ENCODE results near the gene COL27A1. TPM values are rescaled to one million over a fixed set of nuclear protein-coding genes. Genes with fewer than 3 reads are reported as not detected.

The COL27A1 gene
- polyA plus RNA-seq, 1 donor (not counting 4 experiments of a cell fraction or from before 2014, with no cell fraction given): 14.0 TPM

- H2AFZ ChIP-seq (ENCODE audit: control insufficient read depth, low read length): no peak overlapping the region
- FAIRE-seq: no peak
- H3K79me2 ChIP-seq (ENCODE audit: control insufficient read depth, insufficient read depth, low read length): no peaks in the 10 kb centered on the region
- no peak overlapping the region for H3K4me2 ChIP-seq (ENCODE audit: control insufficient read depth, extremely low read depth, insufficient read depth, low read depth, low read length)
- DNase-seq (ENCODE audit: low read depth, low spot score): no peak
- H3K27ac ChIP-seq (ENCODE audit: control insufficient read depth, insufficient read depth, low read length): no peak overlapping the region
- dilution Hi-C loops (cut with MboI; ENCODE audit: extremely low pct_ligation_motif_present, low sequenced_read_pairs): no loop called here
- H3K4me3 ChIP-seq (ENCODE audit: control insufficient read depth in 2 of 3, extremely low read depth in 1 of 3, insufficient read depth in 2 of 3, low read depth in 1 of 3, low read length in 3 of 3): no peak overlapping the region
- no peaks in the 10 kb centered on the region for H3K9me3 ChIP-seq (ENCODE audit: control insufficient read depth, low read depth, low read length)
- no peaks in the 10 kb centered on the region for H3K9me1 ChIP-seq (ENCODE audit: control insufficient read depth, extremely low read depth, insufficient read depth, low read length)
- H3K4me1 ChIP-seq (ENCODE audit: control insufficient read depth, extremely low read depth, insufficient read depth, low read length): no peaks in the 10 kb centered on the region
- no peak overlapping the region for H3K9ac ChIP-seq (ENCODE audit: control insufficient read depth, extremely low read depth, insufficient read depth, low read length)
- peaks cover 7 to 16% of the 10 kb centered on the region in 2 experiments for H3K36me3 ChIP-seq (ENCODE audit: control insufficient read depth in 2 of 2, extremely low read depth in 1 of 2, insufficient read depth in 2 of 2, low read length in 2 of 2)
- H3K27me3 ChIP-seq (ENCODE audit: control insufficient read depth, extremely low read depth, insufficient read depth, low read length): no peaks in the 10 kb centered on the region
- no peaks in the 10 kb centered on the region for H4K20me1 ChIP-seq (ENCODE audit: control insufficient read depth, extremely low read depth, insufficient read depth, low read length)
- TF ChIP-seq CTCF (optimal IDR thresholded peaks at IDR 0.05 in 1 of 3, IDR thresholded peaks at IDR 0.05 in 1 of 3, conservative IDR thresholded peaks at IDR 0.05 in 1 of 3; ENCODE audit: extremely low read depth in 1 of 3, insufficient read depth in 2 of 3, low read length in 3 of 3) (no peak), EZH2 (IDR thresholded peaks at IDR 0.05; ENCODE audit: low read length) (no peak)
Measured at GRCh38 chr9:114236391-114237138, 81.2 kb downstream of the COL27A1 start.

GRCh38 chr9:114237247-114237646 is 81.9 kb downstream of the COL27A1 start:
- no peak for TF ChIP-seq CTCF (optimal IDR thresholded peaks at IDR 0.05 in 1 of 3, IDR thresholded peaks at IDR 0.05 in 1 of 3, conservative IDR thresholded peaks at IDR 0.05 in 1 of 3; ENCODE audit: extremely low read depth in 1 of 3, insufficient read depth in 2 of 3, low read length in 3 of 3)
- no peak for TF ChIP-seq EZH2 (IDR thresholded peaks at IDR 0.05; ENCODE audit: low read length)
- H3K79me2 ChIP-seq (ENCODE audit: control insufficient read depth, insufficient read depth, low read length): no peaks in the 10 kb centered on the region
- dilution Hi-C loops (cut with MboI; ENCODE audit: extremely low pct_ligation_motif_present, low sequenced_read_pairs): no loop called here
- H2AFZ ChIP-seq (ENCODE audit: control insufficient read depth, low read length): no peak overlapping the region
- no peaks in the 10 kb centered on the region for H3K27me3 ChIP-seq (ENCODE audit: control insufficient read depth, extremely low read depth, insufficient read depth, low read length)
- H3K9me1 ChIP-seq (ENCODE audit: control insufficient read depth, extremely low read depth, insufficient read depth, low read length): no peaks in the 10 kb centered on the region
- no peak overlapping the region for H3K9ac ChIP-seq (ENCODE audit: control insufficient read depth, extremely low read depth, insufficient read depth, low read length)
- no peaks in the 10 kb centered on the region for H4K20me1 ChIP-seq (ENCODE audit: control insufficient read depth, extremely low read depth, insufficient read depth, low read length)
- H3K4me1 ChIP-seq (ENCODE audit: control insufficient read depth, extremely low read depth, insufficient read depth, low read length): no peaks in the 10 kb centered on the region
- H3K4me2 ChIP-seq (ENCODE audit: control insufficient read depth, extremely low read depth, insufficient read depth, low read depth, low read length): no peak overlapping the region
- DNase-seq (ENCODE audit: low read depth, low spot score): no peak
- H3K36me3 ChIP-seq (ENCODE audit: control insufficient read depth in 2 of 2, extremely low read depth in 1 of 2, insufficient read depth in 2 of 2, low read length in 2 of 2): peaks cover 9 to 20% of the 10 kb centered on the region in 2 experiments
- no peaks in the 10 kb centered on the region for H3K9me3 ChIP-seq (ENCODE audit: control insufficient read depth, low read depth, low read length)
- H3K27ac ChIP-seq (ENCODE audit: control insufficient read depth, insufficient read depth, low read length): no peak overlapping the region
- FAIRE-seq: no peak
- H3K4me3 ChIP-seq (ENCODE audit: control insufficient read depth in 2 of 3, extremely low read depth in 1 of 3, insufficient read depth in 2 of 3, low read depth in 1 of 3, low read length in 3 of 3): no peak overlapping the region

All from keratinocyte (primary cell).